Stomach (tissue), 9 donors: Measurements from ENCODE around the gene ARHGEF37. TPM values are rescaled to one million over a fixed set of nuclear protein-coding genes. Genes with fewer than 3 reads are reported as not detected.
A peak's percentile ranks its signal among the peaks of the same experiment; 100 is the strongest.

Experiments used
- DNase-seq, 2 donors: peaks; one replicate each; pipeline versions ENCODE4 v3.0.0 to v3.0.0-alpha.2; 2013 to 2019
- H3K27ac ChIP-seq, 5 donors: fragments of 200-600 bp in 4 of 5; sonication (generic) in 4 of 5; one replicate each; pipeline ENCODE4 v1.5.1; 2013 to 2019; ENCODE audit warnings: mild to moderate bottlenecking in 1 of 5, moderate library complexity in 1 of 5
- H3K27me3 ChIP-seq, 3 donors: fragments of 200-600 bp; sonication (generic); one replicate each; pipeline ENCODE4 v1.5.1; 2017 to 2019; ENCODE audit warnings: mixed run types in 1 of 3
- H3K36me3 ChIP-seq, 4 donors: fragments of 200-600 bp; sonication (generic); 1 replicate in 3 of 4; 2 replicates in 1 of 4; pipeline ENCODE4 v1.5.1; 2016 to 2019
- H3K4me1 ChIP-seq, 4 donors: fragments of 200-600 bp; sonication (generic); one replicate each; pipeline ENCODE4 v1.5.1; 2016 to 2019
- H3K4me3 ChIP-seq, 4 donors: fragments of 200-600 bp; sonication (generic) in 3 of 4; one replicate each; pipeline ENCODE4 v1.5.1; 2016 to 2019; ENCODE audit warnings: mild to moderate bottlenecking in 1 of 4
- H3K9me3 ChIP-seq, 4 donors: fragments of 200-600 bp; sonication (generic); one replicate each; pipeline ENCODE4 v1.5.1; 2016 to 2019
- CTCF ChIP-seq, 7 experiments: fragments of 450-650 bp in 4 of 7; fragments of 200-600 bp in 3 of 7; sonication (generic) in 3 of 7; IDR thresholded peaks; one replicate each; pipeline ENCODE4 v1.5.1; 2016 to 2019; ENCODE audit warnings: antibody characterized with exemption in 7 of 7, control low read depth in 2 of 7, mild to moderate bottlenecking in 1 of 7
- EP300 ChIP-seq: sonication (generic); formaldehyde crosslinking; IDR thresholded peaks from one replicate; pipeline ENCODE4 v1.6.1; 2017; ENCODE audit warnings: antibody characterized with exemption
- POLR2A ChIP-seq, 4 donors: fragments of 450-650 bp; IDR thresholded peaks; one replicate each; pipeline ENCODE4 v1.6.1; 2016; ENCODE audit warnings: antibody characterized with exemption in 4 of 4, control low read depth in 2 of 4, mild to moderate bottlenecking in 1 of 4, moderate library complexity in 1 of 4
- POLR2AphosphoS5 ChIP-seq, 3 donors: sonication (generic); formaldehyde crosslinking; IDR thresholded peaks; one replicate each; pipeline ENCODE4 v1.6.1; 2016; ENCODE audit warnings: antibody characterized with exemption in 3 of 3
- WGBS, 5 donors: extraction: QIAGEN DNeasy Blood & Tissue Kit in 3 of 5; methylation state at CpG; one replicate each; pipeline versions ENCODE4 v1.1.5 to v1.1.7; 2013 to 2018; 5-methylcytosine and 5-hydroxymethylcytosine counted together
- intact Hi-C: fragments of 100-400 bp; cut with DNase I; formaldehyde crosslinking; loops from one replicate; pipeline ENCODE4 v1.15.1; 2023; ENCODE audit warnings: low total_unique reads
- polyA plus RNA-seq, 3 donors: library from polyadenylated mRNA; stranded (reverse); fragments of 200-250 nt; gene quantifications; one replicate each; pipeline ENCODE4 v1.2.3, GENCODE V29; 2013
- total RNA-seq, 5 donors: library from RNA; depleted of rRNA; stranded (reverse); fragments of >200 nt; gene quantifications; one replicate each; pipeline versions ENCODE4 v1.1.0 to v1.2.3, GENCODE V29; 2014 to 2016
- donor health status: healthy with polysubstance abuse.
- donor health status: Bipolar disorder and iron deficiency.
- donor health status: healthy.

The ARHGEF37 gene
- total and polyA plus RNA-seq, 8 donors: 8.0 to 64.2 (median 21.9) TPM

- 88 to 96% (median 93%) methylated on average over 11 of the region's 11 CpGs for WGBS, 5 donors
- Histone ChIP-seq H3K27ac (peak overlapping the region in 1 of 5 donors; percentile 10), H3K36me3 (no peaks in the 10 kb centered on the region), H3K27me3 (no peaks in the 10 kb centered on the region), H3K9me3 (peaks cover 0 to 16% (median 6%) of the 10 kb centered on the region in 4 donors), H3K4me1 (peaks cover 0 to 23% (median 2%) of the 10 kb centered on the region in 4 donors), H3K4me3 (no peak overlapping the region)
- intact Hi-C loops: no loop called here
- TF ChIP-seq CTCF (IDR thresholded peaks at IDR 0.05) (no peak), POLR2AphosphoS5 (IDR thresholded peaks at IDR 0.05) (no peak), POLR2A (IDR thresholded peaks at IDR 0.05) (no peak), EP300 (no peak)
- no peak for DNase-seq
Observed at GRCh38 chr5:149664666-149665415, 83.5 kb downstream of the ARHGEF37 start.

- no peak for DNase-seq
- H3K27me3 ChIP-seq: no peaks in the 10 kb centered on the region
- peaks cover 0 to 16% (median 7%) of the 10 kb centered on the region in 4 donors for H3K9me3 ChIP-seq
- intact Hi-C loops: no loop called here
- 45 to 64% (median 53%) methylated on average over 5 of the region's 5 CpGs for WGBS, 5 donors
- peaks cover 0 to 23% (median 2%) of the 10 kb centered on the region in 4 donors for H3K4me1 ChIP-seq
- peak overlapping the region in 3 of 5 donors; percentile 6 to 24 (median 13) for H3K27ac ChIP-seq
- no peak overlapping the region for H3K4me3 ChIP-seq
- no peaks in the 10 kb centered on the region for H3K36me3 ChIP-seq
- TF ChIP-seq CTCF (IDR thresholded peaks at IDR 0.05) (no peak), POLR2AphosphoS5 (IDR thresholded peaks at IDR 0.05) (no peak), POLR2A (IDR thresholded peaks at IDR 0.05) (no peak), EP300 (no peak)
Observed at GRCh38 chr5:149665416-149666175, 84.3 kb downstream of the ARHGEF37 start.

GRCh38 chr5:149666212-149666852 lies 85.0 kb downstream of the ARHGEF37 start:
- intact Hi-C loops: no loop called here
- Histone ChIP-seq H3K36me3 (no peaks in the 10 kb centered on the region), H3K4me3 (no peak overlapping the region), H3K9me3 (peaks cover 0 to 16% (median 7%) of the 10 kb centered on the region in 4 donors), H3K27ac (peak overlapping the region in 4 of 5 donors; percentile 13 to 38 (median 19)), H3K4me1 (peaks cover 0 to 23% (median 2%) of the 10 kb centered on the region in 4 donors), H3K27me3 (no peaks in the 10 kb centered on the region)
- WGBS, 5 donors: 73 to 81% (median 76%) methylated on average over 4 of the region's 4 CpGs
- no peak for DNase-seq
- TF ChIP-seq EP300: no peak
- no peak for TF ChIP-seq POLR2A (IDR thresholded peaks at IDR 0.05)
- TF ChIP-seq POLR2AphosphoS5 (IDR thresholded peaks at IDR 0.05): no peak
- no peak for TF ChIP-seq CTCF (IDR thresholded peaks at IDR 0.05)
